Measurements from ENCODE around the gene PHLPP1. TPM values are rescaled to one million over a fixed set of nuclear protein-coding genes. Genes with fewer than 3 reads are reported as not detected.

Gene PHLPP1
- total and polyA plus RNA-seq, 2 of the 13 experiments (the other 11 are each of a cell fraction or from before 2014, with no cell fraction given): 9.8 to 18.5 TPM

DNA sequence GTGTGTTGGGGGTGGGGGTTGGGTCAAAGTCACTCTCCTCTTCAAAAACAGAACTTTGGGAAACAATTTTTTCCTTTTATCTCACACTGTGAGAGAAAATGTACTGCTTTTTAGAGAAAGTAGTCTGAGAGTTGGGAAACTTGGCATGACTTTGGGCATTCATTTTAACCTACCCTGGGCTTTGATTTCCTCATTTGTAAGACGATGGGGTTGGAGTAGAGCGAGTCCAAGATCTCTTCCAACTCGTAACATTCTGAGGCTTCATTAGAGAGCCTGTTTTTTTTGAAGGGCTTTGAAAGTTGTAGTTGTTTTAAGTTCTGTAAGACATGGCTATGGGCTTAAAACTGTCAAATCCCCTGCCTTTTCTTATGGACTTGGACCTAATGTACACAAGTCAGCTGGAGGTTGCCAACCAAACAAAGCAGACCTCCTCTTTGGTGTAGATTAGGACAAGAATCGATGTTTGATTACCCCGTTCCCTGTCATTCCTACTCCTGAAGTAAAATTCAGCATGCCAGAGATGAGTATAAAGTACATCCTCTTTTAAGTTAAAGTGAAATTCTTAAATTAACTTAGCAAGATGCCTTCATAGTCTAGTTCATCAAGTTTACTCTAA lies 8.4 kb downstream of the PHLPP1 start (continued):
- TF ChIP-seq PPARG (CRISPR knock-in tag; conservative IDR thresholded peaks at IDR 0.05) (peak; percentile 25; the same call in 1 of the 2 replicates), PITX1 (CRISPR knock-in tag; IDR thresholded peaks at IDR 0.05) (0 out of 2 replicates have a peak, but pooled peaks have one; percentile 20), CHD4 (IDR thresholded peaks at IDR 0.05; ENCODE audit: borderline replicate concordance, low read length) (no peak), ZNF451 (CRISPR knock-in tag; IDR thresholded peaks at IDR 0.05) (no peak), MEF2D (CRISPR knock-in tag; IDR thresholded peaks at IDR 0.05) (no peak), CENPX (CRISPR knock-in tag; IDR thresholded peaks at IDR 0.05) (no peak), ATF2 (CRISPR knock-in tag; IDR thresholded peaks at IDR 0.05) (peak; percentile 30; the same call in 1 of the 2 replicates), HNF1B (CRISPR knock-in tag; IDR thresholded peaks at IDR 0.05) (no peak), ASH2L (IDR thresholded peaks at IDR 0.05; ENCODE audit: insufficient read length, low read depth, low read length) (peak; percentile 52), SOX5 (CRISPR knock-in tag; IDR thresholded peaks at IDR 0.05; ENCODE audit: borderline replicate concordance) (peak; percentile 10; the same call in 1 of the 2 replicates), ONECUT2 (CRISPR knock-in tag; IDR thresholded peaks at IDR 0.05) (peak; percentile 77), GATAD2A (CRISPR knock-in tag; IDR thresholded peaks at IDR 0.05) (peak; percentile 62), FOXA1 (IDR thresholded peaks at IDR 0.05) (no peak), FOXA1 (CRISPR knock-in tag; IDR thresholded peaks at IDR 0.05) (peak; percentile 81), SMARCC2 (IDR thresholded peaks at IDR 0.05) (no peak), ARNT (IDR thresholded peaks at IDR 0.05) (no peak)
- TF ChIP-seq, protein P1, sequence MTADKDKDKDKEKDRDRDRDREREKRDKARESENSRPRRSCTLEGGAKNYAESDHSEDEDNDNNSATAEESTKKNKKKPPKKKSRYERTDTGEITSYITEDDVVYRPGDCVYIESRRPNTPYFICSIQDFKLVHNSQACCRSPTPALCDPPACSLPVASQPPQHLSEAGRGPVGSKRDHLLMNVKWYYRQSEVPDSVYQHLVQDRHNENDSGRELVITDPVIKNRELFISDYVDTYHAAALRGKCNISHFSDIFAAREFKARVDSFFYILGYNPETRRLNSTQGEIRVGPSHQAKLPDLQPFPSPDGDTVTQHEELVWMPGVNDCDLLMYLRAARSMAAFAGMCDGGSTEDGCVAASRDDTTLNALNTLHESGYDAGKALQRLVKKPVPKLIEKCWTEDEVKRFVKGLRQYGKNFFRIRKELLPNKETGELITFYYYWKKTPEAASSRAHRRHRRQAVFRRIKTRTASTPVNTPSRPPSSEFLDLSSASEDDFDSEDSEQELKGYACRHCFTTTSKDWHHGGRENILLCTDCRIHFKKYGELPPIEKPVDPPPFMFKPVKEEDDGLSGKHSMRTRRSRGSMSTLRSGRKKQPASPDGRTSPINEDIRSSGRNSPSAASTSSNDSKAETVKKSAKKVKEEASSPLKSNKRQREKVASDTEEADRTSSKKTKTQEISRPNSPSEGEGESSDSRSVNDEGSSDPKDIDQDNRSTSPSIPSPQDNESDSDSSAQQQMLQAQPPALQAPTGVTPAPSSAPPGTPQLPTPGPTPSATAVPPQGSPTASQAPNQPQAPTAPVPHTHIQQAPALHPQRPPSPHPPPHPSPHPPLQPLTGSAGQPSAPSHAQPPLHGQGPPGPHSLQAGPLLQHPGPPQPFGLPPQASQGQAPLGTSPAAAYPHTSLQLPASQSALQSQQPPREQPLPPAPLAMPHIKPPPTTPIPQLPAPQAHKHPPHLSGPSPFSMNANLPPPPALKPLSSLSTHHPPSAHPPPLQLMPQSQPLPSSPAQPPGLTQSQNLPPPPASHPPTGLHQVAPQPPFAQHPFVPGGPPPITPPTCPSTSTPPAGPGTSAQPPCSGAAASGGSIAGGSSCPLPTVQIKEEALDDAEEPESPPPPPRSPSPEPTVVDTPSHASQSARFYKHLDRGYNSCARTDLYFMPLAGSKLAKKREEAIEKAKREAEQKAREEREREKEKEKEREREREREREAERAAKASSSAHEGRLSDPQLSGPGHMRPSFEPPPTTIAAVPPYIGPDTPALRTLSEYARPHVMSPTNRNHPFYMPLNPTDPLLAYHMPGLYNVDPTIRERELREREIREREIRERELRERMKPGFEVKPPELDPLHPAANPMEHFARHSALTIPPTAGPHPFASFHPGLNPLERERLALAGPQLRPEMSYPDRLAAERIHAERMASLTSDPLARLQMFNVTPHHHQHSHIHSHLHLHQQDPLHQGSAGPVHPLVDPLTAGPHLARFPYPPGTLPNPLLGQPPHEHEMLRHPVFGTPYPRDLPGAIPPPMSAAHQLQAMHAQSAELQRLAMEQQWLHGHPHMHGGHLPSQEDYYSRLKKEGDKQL (CRISPR knock-in tag; IDR thresholded peaks at IDR 0.05; ENCODE audit: low read depth): no peak
- TF ChIP-seq, protein P2, sequence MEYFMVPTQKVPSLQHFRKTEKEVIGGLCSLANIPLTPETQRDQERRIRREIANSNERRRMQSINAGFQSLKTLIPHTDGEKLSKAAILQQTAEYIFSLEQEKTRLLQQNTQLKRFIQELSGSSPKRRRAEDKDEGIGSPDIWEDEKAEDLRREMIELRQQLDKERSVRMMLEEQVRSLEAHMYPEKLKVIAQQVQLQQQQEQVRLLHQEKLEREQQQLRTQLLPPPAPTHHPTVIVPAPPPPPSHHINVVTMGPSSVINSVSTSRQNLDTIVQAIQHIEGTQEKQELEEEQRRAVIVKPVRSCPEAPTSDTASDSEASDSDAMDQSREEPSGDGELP (IDR thresholded peaks at IDR 0.05; ENCODE audit: borderline replicate concordance, low read depth): peak; percentile 89
- TF ChIP-seq, protein P3, sequence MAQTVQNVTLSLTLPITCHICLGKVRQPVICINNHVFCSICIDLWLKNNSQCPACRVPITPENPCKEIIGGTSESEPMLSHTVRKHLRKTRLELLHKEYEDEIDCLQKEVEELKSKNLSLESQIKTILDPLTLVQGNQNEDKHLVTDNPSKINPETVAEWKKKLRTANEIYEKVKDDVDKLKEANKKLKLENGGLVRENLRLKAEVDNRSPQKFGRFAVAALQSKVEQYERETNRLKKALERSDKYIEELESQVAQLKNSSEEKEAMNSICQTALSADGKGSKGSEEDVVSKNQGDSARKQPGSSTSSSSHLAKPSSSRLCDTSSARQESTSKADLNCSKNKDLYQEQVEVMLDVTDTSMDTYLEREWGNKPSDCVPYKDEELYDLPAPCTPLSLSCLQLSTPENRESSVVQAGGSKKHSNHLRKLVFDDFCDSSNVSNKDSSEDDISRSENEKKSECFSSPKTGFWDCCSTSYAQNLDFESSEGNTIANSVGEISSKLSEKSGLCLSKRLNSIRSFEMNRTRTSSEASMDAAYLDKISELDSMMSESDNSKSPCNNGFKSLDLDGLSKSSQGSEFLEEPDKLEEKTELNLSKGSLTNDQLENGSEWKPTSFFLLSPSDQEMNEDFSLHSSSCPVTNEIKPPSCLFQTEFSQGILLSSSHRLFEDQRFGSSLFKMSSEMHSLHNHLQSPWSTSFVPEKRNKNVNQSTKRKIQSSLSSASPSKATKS (CRISPR knock-in tag; IDR thresholded peaks at IDR 0.05): no peak
